ENCODE data around the gene MT1E.
"Not testable (repeated sequence)": the region's sequence is repeated elsewhere in the genome, so short reads cannot be mapped to it uniquely, and the experiment has no call there.

MT1E gene

GRCh38 chr16:56673921-56674320 is 48.3 kb downstream of the MT1E start:
- TF ChIP-seq CTCF (conservative IDR thresholded peaks at IDR 0.05) (peak; percentile 76), ZFX (IDR thresholded peaks at IDR 0.05) (no peak)

GRCh38 chr16:56674570-56674969 is 49.0 kb downstream of the MT1E start:
- H3K27ac ChIP-seq = not testable (repeated sequence)

More at GRCh38 chr16:56673921-56674320, 48.3 kb downstream of the MT1E start:
- H3K27ac ChIP-seq = no peak overlapping the region

- H3K27ac ChIP-seq = no peak overlapping the region
- TF ChIP-seq ZFX (IDR thresholded peaks at IDR 0.05) (no peak), CTCF (conservative IDR thresholded peaks at IDR 0.05) (no peak)
Measured at GRCh38 chr16:56675685-56676210, 50.2 kb downstream of the MT1E start.

Data from C4-2B (cell line).